Measurements from ENCODE around the gene CNPY4. TPM values are rescaled to one million over a fixed set of nuclear protein-coding genes. Genes with fewer than 3 reads are reported as not detected.

The CNPY4 gene
- polyA plus RNA-seq, 1 donor (not counting 4 experiments of a cell fraction or from before 2014, with no cell fraction given) = 9.9 TPM

DNA sequence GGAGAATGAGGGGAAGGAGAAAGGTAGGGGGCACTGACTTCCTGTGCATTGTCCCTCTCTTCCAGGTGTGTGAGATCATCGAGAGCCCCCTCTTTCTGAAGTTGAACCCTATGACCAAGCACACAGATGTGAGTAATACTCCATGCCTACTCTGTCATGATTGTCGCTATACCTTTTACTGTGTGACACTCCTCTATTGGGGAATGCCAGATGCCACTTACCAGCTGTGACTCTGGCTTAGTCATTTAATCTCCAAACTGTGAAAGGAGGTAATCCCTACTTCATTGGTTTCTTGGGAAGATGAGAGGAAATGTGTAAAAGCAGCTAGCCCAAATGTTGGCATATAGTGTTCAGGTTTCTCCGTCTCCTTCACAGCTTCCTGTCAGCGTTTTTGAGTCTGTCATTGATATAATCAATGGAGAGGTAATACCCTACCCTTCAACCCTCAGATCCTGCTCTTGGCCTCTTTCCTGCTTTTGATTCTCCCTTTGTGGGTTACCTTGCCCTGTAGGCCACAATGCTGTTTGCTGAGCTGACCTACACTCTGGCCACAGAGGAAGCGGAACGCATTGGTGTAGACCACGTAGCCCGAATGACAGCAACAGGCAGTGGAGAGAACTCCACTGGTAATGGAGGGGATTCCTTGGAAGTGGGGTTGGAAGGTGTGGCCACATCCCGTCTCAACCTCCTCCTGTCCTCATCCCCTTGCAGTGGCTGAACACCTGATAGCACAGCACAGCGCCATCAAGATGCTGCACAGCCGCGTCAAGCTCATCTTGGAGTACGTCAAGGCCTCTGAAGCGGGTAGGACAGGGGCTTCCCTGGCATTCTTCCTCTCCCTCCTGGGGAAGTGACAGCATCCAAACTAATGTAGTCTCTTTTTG, 28.7 kb upstream of the CNPY4 start:
- no peak overlapping the region for H2AFZ ChIP-seq (ENCODE audit: control insufficient read depth, low read length)
- no peak overlapping the region for H3K4me2 ChIP-seq (ENCODE audit: control insufficient read depth, extremely low read depth, insufficient read depth, low read depth, low read length)
- dilution Hi-C loops (cut with MboI; ENCODE audit: extremely low pct_ligation_motif_present, low sequenced_read_pairs) = no loop called here
- no peaks in the 10 kb centered on the region for H3K9me1 ChIP-seq (ENCODE audit: control insufficient read depth, extremely low read depth, insufficient read depth, low read length)
- no peak overlapping the region for H3K9ac ChIP-seq (ENCODE audit: control insufficient read depth, extremely low read depth, insufficient read depth, low read length)
- no peaks in the 10 kb centered on the region for H3K27me3 ChIP-seq (ENCODE audit: control insufficient read depth, extremely low read depth, insufficient read depth, low read length)
- TF ChIP-seq, protein P1, sequence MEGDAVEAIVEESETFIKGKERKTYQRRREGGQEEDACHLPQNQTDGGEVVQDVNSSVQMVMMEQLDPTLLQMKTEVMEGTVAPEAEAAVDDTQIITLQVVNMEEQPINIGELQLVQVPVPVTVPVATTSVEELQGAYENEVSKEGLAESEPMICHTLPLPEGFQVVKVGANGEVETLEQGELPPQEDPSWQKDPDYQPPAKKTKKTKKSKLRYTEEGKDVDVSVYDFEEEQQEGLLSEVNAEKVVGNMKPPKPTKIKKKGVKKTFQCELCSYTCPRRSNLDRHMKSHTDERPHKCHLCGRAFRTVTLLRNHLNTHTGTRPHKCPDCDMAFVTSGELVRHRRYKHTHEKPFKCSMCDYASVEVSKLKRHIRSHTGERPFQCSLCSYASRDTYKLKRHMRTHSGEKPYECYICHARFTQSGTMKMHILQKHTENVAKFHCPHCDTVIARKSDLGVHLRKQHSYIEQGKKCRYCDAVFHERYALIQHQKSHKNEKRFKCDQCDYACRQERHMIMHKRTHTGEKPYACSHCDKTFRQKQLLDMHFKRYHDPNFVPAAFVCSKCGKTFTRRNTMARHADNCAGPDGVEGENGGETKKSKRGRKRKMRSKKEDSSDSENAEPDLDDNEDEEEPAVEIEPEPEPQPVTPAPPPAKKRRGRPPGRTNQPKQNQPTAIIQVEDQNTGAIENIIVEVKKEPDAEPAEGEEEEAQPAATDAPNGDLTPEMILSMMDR (optimal IDR thresholded peaks at IDR 0.05 in 1 of 3, IDR thresholded peaks at IDR 0.05 in 1 of 3, conservative IDR thresholded peaks at IDR 0.05 in 1 of 3; ENCODE audit: extremely low read depth in 1 of 3, insufficient read depth in 2 of 3, low read length in 3 of 3) = no peak
- TF ChIP-seq EZH2 (IDR thresholded peaks at IDR 0.05; ENCODE audit: low read length) = no peak
- no peaks in the 10 kb centered on the region for H4K20me1 ChIP-seq (ENCODE audit: control insufficient read depth, extremely low read depth, insufficient read depth, low read length)
- DNase-seq (ENCODE audit: low read depth, low spot score) = no peak
- FAIRE-seq = no peak
- H3K36me3 ChIP-seq (ENCODE audit: control insufficient read depth in 2 of 2, extremely low read depth in 1 of 2, insufficient read depth in 2 of 2, low read length in 2 of 2) = peaks cover 35 to 49% of the 10 kb centered on the region in 2 experiments
- no peaks in the 10 kb centered on the region for H3K9me3 ChIP-seq (ENCODE audit: control insufficient read depth, low read depth, low read length)
- peaks cover 19% of the 10 kb centered on the region for H3K79me2 ChIP-seq (ENCODE audit: control insufficient read depth, insufficient read depth, low read length)
- peaks cover 27% of the 10 kb centered on the region for H3K4me1 ChIP-seq (ENCODE audit: control insufficient read depth, extremely low read depth, insufficient read depth, low read length)
- H3K4me3 ChIP-seq (ENCODE audit: control insufficient read depth in 2 of 3, extremely low read depth in 1 of 3, insufficient read depth in 2 of 3, low read depth in 1 of 3, low read length in 3 of 3) = no peak overlapping the region
- no peak overlapping the region for H3K27ac ChIP-seq (ENCODE audit: control insufficient read depth, insufficient read depth, low read length)

DNA sequence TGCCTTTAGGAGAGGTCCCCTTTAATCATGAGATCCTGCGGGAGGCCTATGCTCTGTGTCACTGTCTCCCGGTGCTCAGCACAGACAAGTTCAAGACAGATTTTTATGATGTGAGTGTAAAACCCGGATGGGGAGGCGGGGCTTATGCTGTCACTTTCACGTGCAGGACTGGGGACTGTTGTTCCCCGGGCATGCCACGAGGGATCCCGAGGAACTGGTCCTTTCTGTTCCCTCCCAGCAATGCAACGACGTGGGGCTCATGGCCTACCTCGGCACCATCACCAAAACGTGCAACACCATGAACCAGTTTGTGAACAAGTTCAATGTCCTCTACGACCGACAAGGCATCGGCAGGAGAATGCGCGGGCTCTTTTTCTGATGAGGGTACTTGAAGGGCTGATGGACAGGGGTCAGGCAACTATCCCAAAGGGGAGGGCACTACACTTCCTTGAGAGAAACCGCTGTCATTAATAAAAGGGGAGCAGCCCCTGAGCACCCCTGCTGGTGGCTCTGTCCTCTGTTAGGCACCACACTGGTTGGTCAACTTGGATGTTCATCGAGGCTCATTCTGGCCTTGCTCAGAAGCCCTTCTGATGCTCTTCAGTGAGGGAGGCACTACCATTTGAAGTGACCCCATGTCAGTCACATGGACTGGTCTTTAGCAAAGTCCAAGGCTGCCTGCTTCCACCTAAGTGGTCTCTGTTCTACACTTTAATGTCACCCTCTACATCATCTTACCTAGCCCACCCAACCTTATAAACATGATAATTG, 27.8 kb upstream of the CNPY4 start:
- peaks cover 37 to 50% of the 10 kb centered on the region in 2 experiments for H3K36me3 ChIP-seq (ENCODE audit: control insufficient read depth in 2 of 2, extremely low read depth in 1 of 2, insufficient read depth in 2 of 2, low read length in 2 of 2)

More for the DNA sequence above, 27.8 kb upstream of the CNPY4 start:
- Histone ChIP-seq H3K79me2 (ENCODE audit: control insufficient read depth, insufficient read depth, low read length) (peaks cover 19% of the 10 kb centered on the region), H3K4me1 (ENCODE audit: control insufficient read depth, extremely low read depth, insufficient read depth, low read length) (peaks cover 27% of the 10 kb centered on the region), H3K27me3 (ENCODE audit: control insufficient read depth, extremely low read depth, insufficient read depth, low read length) (no peaks in the 10 kb centered on the region), H3K27ac (ENCODE audit: control insufficient read depth, insufficient read depth, low read length) (no peak overlapping the region), H3K9ac (ENCODE audit: control insufficient read depth, extremely low read depth, insufficient read depth, low read length) (no peak overlapping the region), H3K4me3 (ENCODE audit: control insufficient read depth in 2 of 3, extremely low read depth in 1 of 3, insufficient read depth in 2 of 3, low read depth in 1 of 3, low read length in 3 of 3) (no peak overlapping the region), H3K9me3 (ENCODE audit: control insufficient read depth, low read depth, low read length) (no peaks in the 10 kb centered on the region), H2AFZ (ENCODE audit: control insufficient read depth, low read length) (no peak overlapping the region), H3K4me2 (ENCODE audit: control insufficient read depth, extremely low read depth, insufficient read depth, low read depth, low read length) (no peak overlapping the region), H4K20me1 (ENCODE audit: control insufficient read depth, extremely low read depth, insufficient read depth, low read length) (no peaks in the 10 kb centered on the region), H3K9me1 (ENCODE audit: control insufficient read depth, extremely low read depth, insufficient read depth, low read length) (no peaks in the 10 kb centered on the region)
- DNase-seq (ENCODE audit: low read depth, low spot score) = no peak
- TF ChIP-seq, protein P1 (optimal IDR thresholded peaks at IDR 0.05 in 1 of 3, IDR thresholded peaks at IDR 0.05 in 1 of 3, conservative IDR thresholded peaks at IDR 0.05 in 1 of 3; ENCODE audit: extremely low read depth in 1 of 3, insufficient read depth in 2 of 3, low read length in 3 of 3) = no peak
- no peak for TF ChIP-seq EZH2 (IDR thresholded peaks at IDR 0.05; ENCODE audit: low read length)
- no peak for FAIRE-seq
- dilution Hi-C loops (cut with MboI; ENCODE audit: extremely low pct_ligation_motif_present, low sequenced_read_pairs) = no loop called here
